OCI-LY1 (cell line): Measurements from ENCODE around the gene DCTN1.

Source experiments
- CTCF ChIP-seq: fragments of 200-600 bp; sonication (generic), shearing (Covaris generic); IDR thresholded peaks from 2 replicates; pipeline ENCODE4 v1.5.1; 2017; ENCODE audit warnings: mild to moderate bottlenecking, antibody characterized with exemption, low read length, moderate library complexity, mixed read lengths
- EZH2 ChIP-seq: fragments of 200-600 bp; sonication (generic), shearing (Covaris generic); IDR thresholded peaks from 2 replicates; pipeline ENCODE4 v1.8.0; 2017; ENCODE audit warnings: borderline replicate concordance, mixed run types, mild to moderate bottlenecking, antibody characterized with exemption, low read length, moderate library complexity, mixed read lengths

GRCh38 chr2:74371421-74371820 is 8.7 kb downstream of the DCTN1 start:
- TF ChIP-seq EZH2 = no peak
- TF ChIP-seq CTCF = no peak
